CD4-positive, alpha-beta T cell (primary cell): Measurements from ENCODE around the gene DDX19B. TPM values are rescaled to one million over a fixed set of nuclear protein-coding genes. Genes with fewer than 3 reads are reported as not detected.
A peak's percentile ranks its signal among the peaks of the same experiment; 100 is the strongest.

Experiments
- ATAC-seq: fragments of 200-7000 bp; cut with Tn5 transposase; one replicate; pipeline ENCODE4 v1.10.0; 2022; ENCODE audit warnings: mild to moderate bottlenecking; ENCODE audit not compliant: poor library complexity
- CTCF ChIA-PET: fragments of 350-600 bp; sonication (Branson Sonifier 250); formaldehyde crosslinking; loops from one replicate; lab custom pipeline; 2021; ENCODE audit warnings: antibody characterized with exemption, inconsistent platforms; lab: Charles Lee
- POLR2A ChIA-PET: fragments of 350-600 bp; sonication (Branson Sonifier 250); formaldehyde crosslinking; loops from one replicate; lab custom pipeline; 2021; ENCODE audit warnings: antibody characterized with exemption, inconsistent platforms; lab: Charles Lee
- DNase-seq, 14 experiments: peaks; one replicate each; pipeline ENCODE4 v3.0.0-alpha.2; 2013 to 2020; ENCODE audit warnings: mixed read lengths in 2 of 14
- H3K27ac ChIP-seq, 2 donors: one replicate each; pipeline versions ENCODE4 v1.5.1 to v1.7.0; 2013; ENCODE audit warnings: low read length in 2 of 2, low read depth in 1 of 2, mild to moderate bottlenecking in 1 of 2
- H3K27me3 ChIP-seq, 2 experiments: 1 replicate in 1 of 2; 2 replicates in 1 of 2; pipeline versions ENCODE4 v1.6.1 to v1.7.0; 2013; ENCODE audit warnings: low read length in 2 of 2, control low read depth in 1 of 2, mild to moderate bottlenecking in 1 of 2, moderate library complexity in 1 of 2; ENCODE audit not compliant: insufficient read depth in 2 of 2, control insufficient read depth in 1 of 2
- H3K36me3 ChIP-seq: one replicate; pipeline ENCODE4 v1.6.1; 2013; ENCODE audit warnings: low read length, control low read depth; ENCODE audit not compliant: insufficient read depth
- H3K4me1 ChIP-seq: one replicate; pipeline ENCODE4 v1.6.1; 2013; ENCODE audit warnings: low read length, control low read depth; ENCODE audit not compliant: insufficient read depth
- H3K4me3 ChIP-seq: one replicate; pipeline ENCODE4 v1.5.1; 2013; ENCODE audit warnings: mild to moderate bottlenecking, low read length, moderate library complexity
- H3K9me3 ChIP-seq, 2 experiments: 1 replicate in 1 of 2; 2 replicates in 1 of 2; pipeline versions ENCODE4 v1.6.1 to v1.7.0; 2013; ENCODE audit warnings: low read length in 2 of 2, mild to moderate bottlenecking in 2 of 2, control low read depth in 1 of 2, moderate library complexity in 1 of 2; ENCODE audit not compliant: control insufficient read depth in 1 of 2, insufficient read depth in 1 of 2
- H3K27ac Mint-ChIP-seq: one replicate; pipeline ENCODE4 v1.8.0; 2020; ENCODE audit warnings: mixed read lengths
- H3K27me3 Mint-ChIP-seq: one replicate; pipeline ENCODE4 v1.8.0; 2021; ENCODE audit warnings: mixed read lengths
- H3K36me3 Mint-ChIP-seq: one replicate; pipeline ENCODE4 v1.8.0; 2021; ENCODE audit warnings: low read depth, mixed read lengths
- H3K4me1 Mint-ChIP-seq: one replicate; pipeline ENCODE4 v1.8.0; 2021; ENCODE audit warnings: low read depth, mixed read lengths
- H3K4me3 Mint-ChIP-seq: one replicate; pipeline ENCODE4 v1.8.0; 2020; ENCODE audit warnings: mild to moderate bottlenecking, mixed read lengths
- H3K9me3 Mint-ChIP-seq: one replicate; pipeline ENCODE4 v1.8.0; 2020; ENCODE audit warnings: mixed read lengths
- intact Hi-C, 2 experiments: fragments of 100-400 bp; cut with DNase I in 1 of 2; cut with micrococcal nuclease in 1 of 2; formaldehyde crosslinking; loops; one replicate each; pipeline versions ENCODE4 v1.15.1 to v1.9.0; 2023 to 2025; cut with DNase I, micrococcal nuclease
- total RNA-seq, 174 experiments: library from RNA in 2 of 174; stranded (reverse) in 2 of 174; gene quantifications; one replicate each; pipeline ENCODE4 v1.2.3 and lab custom pipeline; 2021 to 2026
- TF ChIP-seq, protein P1 (sequence below): fragments of 200-600 bp; IDR thresholded peaks from one replicate; pipeline ENCODE4 v1.8.0; 2022; ENCODE audit warnings: antibody characterized with exemption, mild to moderate bottlenecking

DDX19B gene
- total RNA-seq, 2 experiments from 2014 or later = 23.0 TPM

DNA sequence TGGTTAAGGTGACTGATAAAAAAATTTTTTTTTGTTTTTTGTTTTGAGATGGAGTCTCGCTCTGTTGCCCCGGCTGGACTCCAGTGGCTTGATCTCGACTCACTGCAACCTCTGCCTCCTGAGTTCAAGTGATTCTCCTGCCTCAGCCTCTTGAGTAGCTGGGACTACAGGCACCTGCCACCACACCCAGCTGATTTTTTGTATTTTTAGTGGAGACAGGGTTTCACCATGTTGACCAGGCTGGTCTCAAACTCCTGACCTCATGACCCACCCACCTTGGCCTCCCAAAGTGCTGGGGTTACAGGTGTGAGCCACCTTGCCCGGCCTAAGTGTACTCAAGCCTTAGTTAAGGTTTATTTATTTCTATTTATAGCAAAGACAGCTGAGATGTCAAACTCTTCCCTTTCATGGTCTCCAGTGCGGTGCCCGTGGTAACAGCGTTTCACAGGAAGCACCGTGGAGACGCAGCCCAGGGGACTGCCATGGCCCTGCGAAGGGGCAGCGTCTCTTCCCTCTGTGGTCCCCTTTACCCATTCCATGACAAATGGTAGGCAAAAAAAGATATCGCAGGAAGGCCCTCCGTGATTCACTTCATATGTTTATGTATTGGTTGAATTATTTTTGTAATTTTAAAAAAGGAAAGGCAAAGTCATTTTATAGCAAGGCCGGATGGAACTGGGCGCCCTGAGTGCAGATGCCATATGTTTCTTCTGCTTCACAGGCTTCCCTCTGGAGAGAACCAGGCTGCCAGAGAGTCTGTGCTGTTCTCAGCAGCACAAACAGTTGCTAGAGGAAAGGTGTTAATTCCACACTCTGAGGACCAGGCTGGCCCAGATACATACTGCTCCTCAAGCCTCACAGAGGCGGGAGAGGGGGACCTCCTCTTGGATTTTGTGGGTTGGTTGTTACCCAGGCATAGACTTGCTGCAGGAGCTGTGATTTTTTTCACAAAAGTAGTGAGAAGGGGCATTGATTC is 76.9 kb downstream of the DDX19B start:
- TF ChIP-seq, protein P1, sequence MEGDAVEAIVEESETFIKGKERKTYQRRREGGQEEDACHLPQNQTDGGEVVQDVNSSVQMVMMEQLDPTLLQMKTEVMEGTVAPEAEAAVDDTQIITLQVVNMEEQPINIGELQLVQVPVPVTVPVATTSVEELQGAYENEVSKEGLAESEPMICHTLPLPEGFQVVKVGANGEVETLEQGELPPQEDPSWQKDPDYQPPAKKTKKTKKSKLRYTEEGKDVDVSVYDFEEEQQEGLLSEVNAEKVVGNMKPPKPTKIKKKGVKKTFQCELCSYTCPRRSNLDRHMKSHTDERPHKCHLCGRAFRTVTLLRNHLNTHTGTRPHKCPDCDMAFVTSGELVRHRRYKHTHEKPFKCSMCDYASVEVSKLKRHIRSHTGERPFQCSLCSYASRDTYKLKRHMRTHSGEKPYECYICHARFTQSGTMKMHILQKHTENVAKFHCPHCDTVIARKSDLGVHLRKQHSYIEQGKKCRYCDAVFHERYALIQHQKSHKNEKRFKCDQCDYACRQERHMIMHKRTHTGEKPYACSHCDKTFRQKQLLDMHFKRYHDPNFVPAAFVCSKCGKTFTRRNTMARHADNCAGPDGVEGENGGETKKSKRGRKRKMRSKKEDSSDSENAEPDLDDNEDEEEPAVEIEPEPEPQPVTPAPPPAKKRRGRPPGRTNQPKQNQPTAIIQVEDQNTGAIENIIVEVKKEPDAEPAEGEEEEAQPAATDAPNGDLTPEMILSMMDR = no peak
- Histone ChIP-seq H3K27me3 (no peaks in the 10 kb centered on the region), H3K27ac (no peak overlapping the region), H3K4me3 (no peak overlapping the region), H3K36me3 (peaks cover 41% of the 10 kb centered on the region), H3K4me1 (peaks cover 22% of the 10 kb centered on the region), H3K9me3 (no peaks in the 10 kb centered on the region)
- peaks cover 62% of the 10 kb centered on the region for H3K36me3 Mint-ChIP-seq
- intact Hi-C loops = no loop called here
- H3K9me3 Mint-ChIP-seq = no peaks in the 10 kb centered on the region
- ChIA-PET CTCF (interaction anchor here (1.0 kb wide), 1 partner anchor 79 kb away, joined by 3 read pairs; the partner anchor contains the start of gene FCSK), POLR2A (no interaction called here)
- peaks cover 20% of the 10 kb centered on the region for H3K4me1 Mint-ChIP-seq
- peak overlapping the region; percentile 12 for H3K27ac Mint-ChIP-seq
- H3K27me3 Mint-ChIP-seq = no peaks in the 10 kb centered on the region
- ATAC-seq (no peak), DNase-seq (no peak)
- no peak overlapping the region for H3K4me3 Mint-ChIP-seq

DNA sequence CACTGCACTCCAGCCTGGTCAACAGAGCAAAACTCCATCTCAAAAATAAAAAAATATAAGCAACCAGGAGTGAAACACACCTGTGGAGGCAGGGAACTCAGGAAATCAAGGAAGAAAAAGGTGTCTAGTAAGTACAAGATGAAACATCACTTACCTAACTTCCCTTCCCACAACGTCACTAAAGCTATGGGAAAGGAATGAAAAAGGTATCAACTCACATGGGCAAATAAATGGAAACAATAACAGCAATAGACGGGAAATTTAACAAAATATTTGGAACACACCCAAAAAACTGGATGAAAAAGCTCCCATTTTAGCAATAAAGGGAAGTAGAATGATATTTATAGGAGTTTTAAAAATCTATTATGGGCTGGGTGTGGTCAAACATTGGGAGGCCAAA is 78.8 kb downstream of the DDX19B start:
- TF ChIP-seq, protein P1 = no peak
- CTCF ChIA-PET = interaction anchor here (0.6 kb wide), 1 partner anchor 124 kb away, joined by 3 read pairs; no protein-coding TSS in a partner anchor
- DNase-seq (no peak), ATAC-seq (no peak)
- Mint-ChIP-seq H3K4me3 (peak overlapping the region; percentile 65), H3K27ac (peak overlapping the region; percentile 75), H3K9me3 (no peaks in the 10 kb centered on the region), H3K36me3 (peaks cover 51% of the 10 kb centered on the region), H3K4me1 (peaks cover 25% of the 10 kb centered on the region), H3K27me3 (no peaks in the 10 kb centered on the region)
- intact Hi-C loops = no loop called here
- H3K27me3 ChIP-seq = no peaks in the 10 kb centered on the region
- no peak overlapping the region for H3K4me3 ChIP-seq
- H3K4me1 ChIP-seq = peaks cover 32% of the 10 kb centered on the region
- H3K36me3 ChIP-seq = peaks cover 25% of the 10 kb centered on the region
- no peak overlapping the region for H3K27ac ChIP-seq
- H3K9me3 ChIP-seq = no peaks in the 10 kb centered on the region
- POLR2A ChIA-PET = interaction anchor here (0.7 kb wide), 1 partner anchor 28 kb away, joined by 4 read pairs; no protein-coding TSS in a partner anchor

DNA sequence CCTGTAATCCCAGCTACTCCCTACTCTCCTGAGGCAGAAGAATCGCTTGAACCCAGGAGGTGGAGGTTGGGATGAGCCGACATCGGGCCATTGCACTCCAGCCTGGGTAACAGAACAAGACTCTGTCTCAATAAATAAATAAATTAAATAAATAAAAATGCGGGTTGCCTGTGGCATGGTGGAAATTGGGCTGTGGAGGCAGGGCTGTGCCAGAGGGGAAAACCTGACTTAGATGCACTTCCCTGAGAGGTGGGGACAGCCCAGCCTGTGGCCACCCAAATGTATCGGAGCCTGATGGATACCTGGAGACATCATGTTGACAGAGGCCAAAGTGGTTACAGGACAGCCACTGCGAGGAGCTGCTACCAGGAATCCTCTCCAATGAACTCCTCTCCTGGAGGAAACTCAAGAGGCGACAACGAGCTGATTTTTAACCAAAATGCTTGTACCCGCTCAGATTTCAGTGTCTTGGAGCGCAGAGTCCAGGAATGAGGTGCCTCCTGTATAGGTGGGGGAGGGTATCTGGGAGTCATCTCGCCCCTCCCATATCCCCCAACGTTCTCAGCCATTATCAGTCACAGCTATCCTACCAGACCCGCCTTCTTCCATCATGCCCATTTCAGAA is 80.0 kb downstream of the DDX19B start:
- Mint-ChIP-seq H3K9me3 (no peaks in the 10 kb centered on the region), H3K36me3 (peaks cover 46% of the 10 kb centered on the region)
- intact Hi-C loops = no loop called here

More for the DNA sequence above, 80.0 kb downstream of the DDX19B start:
- Histone ChIP-seq H3K4me1 (peaks cover 32% of the 10 kb centered on the region), H3K27ac (peak overlapping the region in 1 of 2 donors; percentile 24), H3K4me3 (no peak overlapping the region), H3K27me3 (no peaks in the 10 kb centered on the region), H3K9me3 (no peaks in the 10 kb centered on the region), H3K36me3 (peaks cover 16% of the 10 kb centered on the region)
- Mint-ChIP-seq H3K27me3 (no peaks in the 10 kb centered on the region), H3K4me3 (peak overlapping the region; percentile 98), H3K27ac (peak overlapping the region; percentile 92), H3K4me1 (peaks cover 25% of the 10 kb centered on the region)
- TF ChIP-seq, protein P1 = no peak
- ChIA-PET POLR2A (interaction anchor here (0.9 to 3.4 kb wide), 8 partner anchors 10 to 80 kb away, joined by 4 to 62 read pairs (median 25); partner anchors contain the start of genes DDX19A, DDX19B, FCSK and ST3GAL2), CTCF (no interaction called here)
- ATAC-seq (no peak), DNase-seq (no peak)
